IPS-18c (cell line): Measurements from ENCODE around the gene TMEM8B.
"Not testable (repeated sequence)": the region's sequence is repeated elsewhere in the genome, so short reads cannot be mapped to it uniquely, and the experiment has no call there.

Experiments used
- H3K4me3 ChIP-seq: 2 replicates; pipeline ENCODE4 v1.7.0; 2013; ENCODE audit warnings: low read depth, mild to moderate bottlenecking, low read length, moderate library complexity; ENCODE audit not compliant: insufficient read depth
- H3K9me3 ChIP-seq: one replicate; pipeline ENCODE4 v1.6.1; 2013; ENCODE audit warnings: mild to moderate bottlenecking, low read length, moderate library complexity; ENCODE audit not compliant: control insufficient read depth, insufficient read depth

TMEM8B gene

GRCh38 chr9:35871545-35871944 is 42.5 kb downstream of the TMEM8B start:
- peaks cover 3% of the 10 kb centered on the region for H3K9me3 ChIP-seq
- no peak overlapping the region for H3K4me3 ChIP-seq

- Histone ChIP-seq H3K4me3 (no peak overlapping the region), H3K9me3 (peaks cover 3% of the 10 kb centered on the region)
Measured at GRCh38 chr9:35872505-35872904, 43.5 kb downstream of the TMEM8B start.

DNA sequence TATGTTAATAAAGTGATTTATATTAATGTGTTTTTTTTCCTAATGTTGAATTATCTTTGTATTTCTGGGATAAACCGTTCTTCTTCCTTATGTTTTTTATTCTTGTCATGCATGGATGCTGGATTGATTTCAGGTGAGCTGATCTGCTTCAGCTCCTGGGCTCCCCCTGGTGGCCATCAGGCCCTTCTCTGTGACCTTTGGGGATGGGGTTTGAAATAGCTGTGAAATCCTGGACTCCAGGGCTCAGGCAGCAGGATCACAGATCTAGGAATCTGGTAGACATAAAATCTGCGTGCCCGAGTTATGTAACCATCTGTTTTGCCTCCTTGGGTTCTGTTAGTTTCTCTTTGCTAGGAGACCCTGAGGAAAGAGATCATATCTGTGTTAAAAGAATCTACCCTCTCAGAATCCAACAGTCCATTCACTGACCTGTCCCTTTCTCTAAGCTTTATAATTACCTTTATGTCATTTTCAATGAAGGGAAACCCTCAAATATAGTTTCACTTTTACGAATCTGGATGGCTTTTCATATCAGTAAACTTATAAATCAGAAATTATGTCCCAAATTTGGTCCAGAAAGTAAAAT is 53.3 kb downstream of the TMEM8B start:
- H3K9me3 ChIP-seq: no peaks in the 10 kb centered on the region
- no peak overlapping the region for H3K4me3 ChIP-seq

GRCh38 chr9:35882996-35883395 is 54.0 kb downstream of the TMEM8B start:
- H3K9me3 ChIP-seq: no peaks in the 10 kb centered on the region
- no peak overlapping the region for H3K4me3 ChIP-seq

GRCh38 chr9:35884908-35885307 is 55.9 kb downstream of the TMEM8B start:
- H3K4me3 ChIP-seq, H3K9me3 ChIP-seq: not testable (repeated sequence)

DNA sequence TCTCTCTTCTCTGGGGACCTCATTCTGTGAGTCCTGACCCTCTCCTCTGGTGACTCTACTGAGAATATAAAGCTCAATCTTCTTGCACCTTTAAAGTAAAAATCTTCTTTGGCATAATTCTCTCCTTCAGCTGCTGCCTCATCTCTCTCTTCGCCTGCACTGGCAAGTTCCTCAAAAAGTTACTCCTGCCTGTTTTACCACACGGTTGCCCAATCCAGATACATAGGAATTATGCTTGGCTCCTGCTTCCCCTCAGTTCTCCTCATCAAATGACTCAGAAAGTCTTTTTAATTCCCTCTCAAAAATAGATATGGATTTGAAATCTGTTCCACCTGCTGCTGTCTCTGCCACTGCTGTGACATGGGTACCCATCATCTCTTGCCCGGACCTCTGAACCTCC is 62.6 kb downstream of the TMEM8B start:
- Histone ChIP-seq H3K4me3 (no peak overlapping the region), H3K9me3 (no peaks in the 10 kb centered on the region)

DNA sequence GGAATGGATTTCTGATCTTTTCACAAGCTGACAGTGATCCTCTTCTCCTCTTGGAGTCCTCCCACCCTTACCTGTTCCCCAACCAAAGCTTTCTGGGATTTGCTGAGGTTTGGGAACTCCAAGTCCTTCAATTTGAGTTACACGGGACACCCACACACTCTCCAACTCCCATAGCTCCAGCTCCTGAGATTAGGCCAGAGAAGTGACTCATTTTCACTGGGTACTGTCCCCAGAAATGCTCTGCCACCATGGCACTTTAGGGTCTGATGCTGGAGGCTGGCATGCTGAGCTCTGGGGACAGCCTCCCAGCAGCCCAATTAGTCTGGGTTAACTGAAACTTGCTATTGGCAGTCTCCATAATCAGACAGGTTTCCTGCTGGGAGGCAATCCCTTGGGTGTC is 63.0 kb downstream of the TMEM8B start:
- Histone ChIP-seq H3K4me3 (no peak overlapping the region), H3K9me3 (no peaks in the 10 kb centered on the region)

DNA sequence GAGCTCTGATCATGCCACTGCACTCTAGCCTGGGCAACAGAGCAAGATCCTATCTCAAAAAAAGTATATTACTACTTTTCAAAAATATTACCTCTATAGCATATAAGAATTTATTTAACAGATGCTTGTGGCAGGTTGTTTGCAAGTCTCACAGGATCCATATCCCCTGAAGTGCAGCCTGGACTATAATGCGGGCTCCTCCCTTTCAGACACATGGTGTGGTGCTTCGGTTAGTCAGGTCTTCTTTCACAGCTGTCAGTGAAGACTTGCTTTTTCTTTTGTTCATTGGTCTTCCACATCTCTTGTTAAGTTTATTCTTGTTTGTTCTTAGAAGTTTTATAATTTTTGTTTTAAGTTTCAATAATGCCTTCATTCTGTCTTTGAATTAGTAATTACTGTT is 67.5 kb downstream of the TMEM8B start:
- Histone ChIP-seq H3K4me3 (no peak overlapping the region), H3K9me3 (no peaks in the 10 kb centered on the region)

DNA sequence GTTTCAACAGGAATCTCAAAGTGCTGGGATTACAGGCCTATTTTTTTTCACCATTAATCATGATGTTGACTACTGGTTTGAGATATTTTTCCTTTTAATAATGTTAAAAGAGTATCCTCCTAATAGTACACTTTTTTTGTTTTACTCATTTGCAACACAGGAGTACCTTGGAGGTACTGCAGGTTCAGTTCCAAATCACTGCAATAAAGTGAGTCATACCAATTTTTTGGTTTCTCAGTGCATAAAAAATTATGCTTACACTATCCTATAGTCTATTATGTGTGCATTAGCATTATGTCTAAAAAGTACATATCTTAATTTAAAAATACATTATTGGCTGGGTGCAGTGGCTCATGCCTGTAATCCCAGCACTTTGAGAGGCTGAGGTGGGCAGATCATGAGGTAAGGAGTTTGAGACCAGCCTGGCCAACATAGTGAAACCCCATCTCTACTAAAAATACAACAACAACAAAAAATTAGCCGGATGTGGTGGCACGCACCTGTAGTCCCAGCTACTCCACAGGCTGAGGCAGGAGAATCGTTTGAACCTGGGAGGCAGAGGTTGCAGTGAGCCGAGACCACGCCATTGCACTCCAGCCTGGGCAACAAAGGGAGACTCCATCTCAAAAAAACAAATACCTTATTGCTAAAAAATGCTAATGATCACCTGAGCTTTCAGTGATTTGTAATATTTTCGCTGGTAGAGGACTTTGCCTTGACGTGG is 68.5 kb downstream of the TMEM8B start:
- H3K9me3 ChIP-seq, H3K4me3 ChIP-seq: not testable (repeated sequence)

- H3K4me3 ChIP-seq: no peak overlapping the region
- H3K9me3 ChIP-seq: no peaks in the 10 kb centered on the region
Measured at GRCh38 chr9:35898337-35898736, 69.3 kb downstream of the TMEM8B start.

GRCh38 chr9:35899021-35899420 is 70.0 kb downstream of the TMEM8B start:
- Histone ChIP-seq H3K4me3 (no peak overlapping the region), H3K9me3 (no peaks in the 10 kb centered on the region)

- no peak overlapping the region for H3K4me3 ChIP-seq
- no peaks in the 10 kb centered on the region for H3K9me3 ChIP-seq
Measured at GRCh38 chr9:35903049-35903448, 74.0 kb downstream of the TMEM8B start.

DNA sequence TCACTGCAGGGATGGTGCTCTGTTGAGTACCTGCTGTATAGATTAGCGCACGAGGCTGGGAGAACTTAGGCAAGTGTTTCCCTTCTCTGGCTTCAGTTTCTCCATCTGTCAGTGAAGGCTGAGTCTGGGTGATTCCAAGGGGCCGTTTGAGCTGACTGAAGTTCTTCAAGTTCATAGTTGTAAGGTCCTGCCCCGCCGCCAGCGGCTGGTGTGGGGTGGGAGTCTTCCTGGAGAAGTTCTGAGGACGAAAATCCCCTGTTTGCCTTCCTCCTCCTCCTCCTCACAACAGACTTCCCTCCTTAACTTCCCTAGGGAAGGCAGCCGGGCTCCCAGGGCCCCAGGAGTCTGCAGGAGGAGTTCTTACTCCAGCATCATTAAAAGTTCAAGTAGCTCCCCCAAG is 75.3 kb downstream of the TMEM8B start:
- Histone ChIP-seq H3K4me3 (no peak overlapping the region), H3K9me3 (no peaks in the 10 kb centered on the region)

- no peak overlapping the region for H3K4me3 ChIP-seq
- no peaks in the 10 kb centered on the region for H3K9me3 ChIP-seq
Measured at GRCh38 chr9:35905051-35905781, 76.2 kb downstream of the TMEM8B start.

- Histone ChIP-seq H3K9me3 (no peaks in the 10 kb centered on the region), H3K4me3 (no peak within 1 kb of the TSS)
Measured at GRCh38 chr9:35905912-35906679, 77.1 kb downstream of the TMEM8B start, which contains the start of gene HRCT1. Gene HRCT1 (plus strand): TSS chr9:35906202. CDS start chr9:35906288, 86 bp downstream.

GRCh38 chr9:35906923-35907699 is 78.1 kb downstream of the TMEM8B start:
- Histone ChIP-seq H3K9me3 (no peaks in the 10 kb centered on the region), H3K4me3 (no peak overlapping the region)
